ENCODE results near the gene REV3L. TPM values are rescaled to one million over a fixed set of nuclear protein-coding genes. Genes with fewer than 3 reads are reported as not detected.

REV3L gene
- total RNA-seq, 1 experiment from 2014 or later, result 5.3 TPM

DNA sequence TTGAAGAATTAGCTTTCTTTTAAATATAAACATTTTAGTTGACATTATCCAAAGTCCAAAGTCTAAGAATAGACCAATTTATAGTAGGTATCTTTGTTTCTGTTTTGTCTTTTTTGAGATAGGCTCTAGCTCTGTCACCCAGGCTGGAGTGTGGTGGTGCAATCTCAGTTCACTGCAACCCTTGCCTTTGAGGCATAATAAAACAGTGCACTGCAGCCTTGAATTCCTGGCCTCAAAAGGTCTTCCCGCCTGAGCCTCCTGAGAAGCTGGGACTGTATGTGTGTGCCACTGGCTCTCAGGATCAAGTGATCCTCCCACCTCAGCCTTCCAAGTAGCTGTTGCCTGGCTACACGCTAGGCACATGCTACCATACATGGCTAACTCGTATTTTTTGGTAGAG, 135.4 kb downstream of the REV3L start:
- H3K23ac ChIP-seq (ENCODE audit: insufficient read length, low read depth, low read length), result no peak overlapping the region
- no peak overlapping the region for H4K8ac ChIP-seq (replicated peaks; ENCODE audit: insufficient read length, low read depth, low read length)
- no peaks in the 10 kb centered on the region for H3K27me3 Mint-ChIP-seq (ENCODE audit: low read depth)
- no peak overlapping the region for H3T11ph ChIP-seq (ENCODE audit: low read length)
- H4K5ac ChIP-seq (ENCODE audit: insufficient read length, low read depth, low read length), result no peak overlapping the region
- H3K27ac ChIP-seq (ENCODE audit: insufficient read length, low read depth, low read length), result no peak overlapping the region
- DNase-seq, result no peak
- H2BK12ac ChIP-seq (ENCODE audit: insufficient read length, low read depth, low read length), result no peak overlapping the region
- no peaks in the 10 kb centered on the region for H3K4me1 ChIP-seq (ENCODE audit: insufficient read depth, low read length)
- no peaks in the 10 kb centered on the region for H3K79me2 ChIP-seq (ENCODE audit: insufficient read depth, low read length)
- H3K56ac ChIP-seq (ENCODE audit: insufficient read length, low read depth, low read length), result no peak overlapping the region
- no peak overlapping the region for H3K4me3 Mint-ChIP-seq
- no peak overlapping the region for H2BK5ac ChIP-seq (ENCODE audit: insufficient read length, low read length)
- H3K79me1 ChIP-seq (ENCODE audit: insufficient read depth, low read depth, low read length, poor library complexity, severe bottlenecking), result no peaks in the 10 kb centered on the region
- H3K36me3 Mint-ChIP-seq (ENCODE audit: insufficient read depth in 1 of 3, low read depth in 3 of 3), result no peaks in the 10 kb centered on the region
- H3K4me1 Mint-ChIP-seq, result peaks cover 6 to 7% of the 10 kb centered on the region in 2 experiments
- WGBS (ENCODE audit: extremely low coverage, insufficient read length, low lambda C conversion rate), result no CpG with 5 or more reads among the region's 3 CpGs
- H3K9me3 ChIP-seq (ENCODE audit: control insufficient read depth, low read depth, low read length), result no peaks in the 10 kb centered on the region
- no peak overlapping the region for H3K4me2 ChIP-seq (ENCODE audit: insufficient read depth, insufficient read length, low read length)
- H3K23me2 ChIP-seq (ENCODE audit: insufficient read length, low read depth, low read length, poor library complexity, severe bottlenecking), result no peaks in the 10 kb centered on the region
- H2BK15ac ChIP-seq (ENCODE audit: low read depth, low read length), result no peak overlapping the region
- H3K27ac Mint-ChIP-seq, result no peak overlapping the region
- no peak overlapping the region for H4K91ac ChIP-seq (ENCODE audit: insufficient read length, low read depth, low read length)
- H3K14ac ChIP-seq (ENCODE audit: insufficient read depth, low read length), result no peak overlapping the region
- H2AFZ ChIP-seq (ENCODE audit: low read length), result no peak overlapping the region
- TF ChIP-seq, protein P1, sequence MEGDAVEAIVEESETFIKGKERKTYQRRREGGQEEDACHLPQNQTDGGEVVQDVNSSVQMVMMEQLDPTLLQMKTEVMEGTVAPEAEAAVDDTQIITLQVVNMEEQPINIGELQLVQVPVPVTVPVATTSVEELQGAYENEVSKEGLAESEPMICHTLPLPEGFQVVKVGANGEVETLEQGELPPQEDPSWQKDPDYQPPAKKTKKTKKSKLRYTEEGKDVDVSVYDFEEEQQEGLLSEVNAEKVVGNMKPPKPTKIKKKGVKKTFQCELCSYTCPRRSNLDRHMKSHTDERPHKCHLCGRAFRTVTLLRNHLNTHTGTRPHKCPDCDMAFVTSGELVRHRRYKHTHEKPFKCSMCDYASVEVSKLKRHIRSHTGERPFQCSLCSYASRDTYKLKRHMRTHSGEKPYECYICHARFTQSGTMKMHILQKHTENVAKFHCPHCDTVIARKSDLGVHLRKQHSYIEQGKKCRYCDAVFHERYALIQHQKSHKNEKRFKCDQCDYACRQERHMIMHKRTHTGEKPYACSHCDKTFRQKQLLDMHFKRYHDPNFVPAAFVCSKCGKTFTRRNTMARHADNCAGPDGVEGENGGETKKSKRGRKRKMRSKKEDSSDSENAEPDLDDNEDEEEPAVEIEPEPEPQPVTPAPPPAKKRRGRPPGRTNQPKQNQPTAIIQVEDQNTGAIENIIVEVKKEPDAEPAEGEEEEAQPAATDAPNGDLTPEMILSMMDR (conservative IDR thresholded peaks at IDR 0.05), result no peak
- no peak overlapping the region for H3K9ac ChIP-seq (ENCODE audit: extremely low read depth, insufficient read length, low read length)
- no peaks in the 10 kb centered on the region for H3K27me3 ChIP-seq (ENCODE audit: insufficient read depth, low read length)
- no peak overlapping the region for H3K18ac ChIP-seq (ENCODE audit: insufficient read length, low read depth, low read length)
- H2BK120ac ChIP-seq (ENCODE audit: low read depth, low read length, poor library complexity, severe bottlenecking), result no peak overlapping the region
- H2BK20ac ChIP-seq (ENCODE audit: low read depth, low read length, poor library complexity, severe bottlenecking), result no peak overlapping the region
- H3K9me3 Mint-ChIP-seq, result no peaks in the 10 kb centered on the region
- H2AK5ac ChIP-seq (ENCODE audit: insufficient read length, low read length), result no peak overlapping the region
- no peak overlapping the region for H3K4ac ChIP-seq (ENCODE audit: low read depth, low read length)
- no peaks in the 10 kb centered on the region for H4K20me1 ChIP-seq (ENCODE audit: control insufficient read depth, insufficient read depth, insufficient read length)

Measured in H9 (cell line).